22Rv1 (cell line): ENCODE results near the gene ATP5ME.

ENCODE experiments used
- ZFX ChIP-seq: fragments of 450-650 bp; IDR thresholded peaks from 2 replicates; pipeline ENCODE4 v1.6.1; 2017; ENCODE audit warnings: antibody characterized with exemption, borderline replicate concordance
- TF ChIP-seq, protein P1 (sequence below): fragments of 450-650 bp; IDR thresholded peaks from 2 replicates; pipeline ENCODE4 v1.5.1; 2017; ENCODE audit warnings: mild to moderate bottlenecking

DNA sequence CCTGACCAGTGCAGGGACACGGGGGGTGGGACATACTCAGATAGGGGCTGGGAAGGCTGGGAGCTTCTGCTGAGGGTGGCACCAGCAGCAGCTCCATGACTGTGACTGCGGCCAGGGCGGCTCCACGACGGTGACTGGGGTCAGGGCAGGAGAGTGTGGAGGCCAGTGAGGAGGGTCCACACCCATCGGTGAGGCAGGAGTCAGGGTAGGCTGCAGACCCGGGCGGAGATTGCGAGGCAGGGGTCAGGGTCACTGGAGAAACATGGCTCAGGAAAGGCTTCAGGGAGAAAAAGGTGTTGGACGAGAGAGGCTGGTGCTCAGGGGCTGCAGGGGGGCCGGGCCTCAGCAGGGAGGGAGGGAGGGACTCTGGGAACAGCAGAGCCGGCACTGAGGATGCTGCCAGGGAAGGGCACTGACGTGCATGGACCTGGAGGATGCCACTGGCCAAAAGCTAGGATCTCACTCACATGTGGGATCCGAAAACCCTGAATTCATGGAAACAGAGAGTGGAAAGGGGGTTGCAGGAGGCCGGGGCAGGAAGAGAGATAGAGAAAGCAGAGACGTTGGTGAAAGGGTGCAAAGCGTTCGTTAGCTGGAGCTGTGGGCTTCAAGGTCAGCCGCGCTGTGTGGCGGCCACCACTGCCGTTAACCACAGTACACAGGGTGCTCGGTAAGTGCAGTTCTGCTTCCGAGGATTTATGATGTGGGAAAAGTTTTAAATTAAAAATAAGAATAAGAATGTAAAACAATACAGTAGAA is 22.0 kb downstream of the ATP5ME start:
- TF ChIP-seq, protein P1, sequence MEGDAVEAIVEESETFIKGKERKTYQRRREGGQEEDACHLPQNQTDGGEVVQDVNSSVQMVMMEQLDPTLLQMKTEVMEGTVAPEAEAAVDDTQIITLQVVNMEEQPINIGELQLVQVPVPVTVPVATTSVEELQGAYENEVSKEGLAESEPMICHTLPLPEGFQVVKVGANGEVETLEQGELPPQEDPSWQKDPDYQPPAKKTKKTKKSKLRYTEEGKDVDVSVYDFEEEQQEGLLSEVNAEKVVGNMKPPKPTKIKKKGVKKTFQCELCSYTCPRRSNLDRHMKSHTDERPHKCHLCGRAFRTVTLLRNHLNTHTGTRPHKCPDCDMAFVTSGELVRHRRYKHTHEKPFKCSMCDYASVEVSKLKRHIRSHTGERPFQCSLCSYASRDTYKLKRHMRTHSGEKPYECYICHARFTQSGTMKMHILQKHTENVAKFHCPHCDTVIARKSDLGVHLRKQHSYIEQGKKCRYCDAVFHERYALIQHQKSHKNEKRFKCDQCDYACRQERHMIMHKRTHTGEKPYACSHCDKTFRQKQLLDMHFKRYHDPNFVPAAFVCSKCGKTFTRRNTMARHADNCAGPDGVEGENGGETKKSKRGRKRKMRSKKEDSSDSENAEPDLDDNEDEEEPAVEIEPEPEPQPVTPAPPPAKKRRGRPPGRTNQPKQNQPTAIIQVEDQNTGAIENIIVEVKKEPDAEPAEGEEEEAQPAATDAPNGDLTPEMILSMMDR: no peak
- TF ChIP-seq ZFX: no peak
